GM21576 (cell line): Measurements from ENCODE around the gene PARD3.

Source experiments
- ATAC-seq: cut with Tn5 transposase; IDR thresholded peaks from one replicate; pipeline ENCODE4 v1.9.1; 2021; ENCODE audit warnings: mild to moderate bottlenecking, moderate library complexity; ENCODE audit not compliant: unreplicated experiment

PARD3 gene

GRCh38 chr10:34244756-34245484 lies 570.2 kb downstream of the PARD3 start:
- ATAC-seq: no peak

DNA sequence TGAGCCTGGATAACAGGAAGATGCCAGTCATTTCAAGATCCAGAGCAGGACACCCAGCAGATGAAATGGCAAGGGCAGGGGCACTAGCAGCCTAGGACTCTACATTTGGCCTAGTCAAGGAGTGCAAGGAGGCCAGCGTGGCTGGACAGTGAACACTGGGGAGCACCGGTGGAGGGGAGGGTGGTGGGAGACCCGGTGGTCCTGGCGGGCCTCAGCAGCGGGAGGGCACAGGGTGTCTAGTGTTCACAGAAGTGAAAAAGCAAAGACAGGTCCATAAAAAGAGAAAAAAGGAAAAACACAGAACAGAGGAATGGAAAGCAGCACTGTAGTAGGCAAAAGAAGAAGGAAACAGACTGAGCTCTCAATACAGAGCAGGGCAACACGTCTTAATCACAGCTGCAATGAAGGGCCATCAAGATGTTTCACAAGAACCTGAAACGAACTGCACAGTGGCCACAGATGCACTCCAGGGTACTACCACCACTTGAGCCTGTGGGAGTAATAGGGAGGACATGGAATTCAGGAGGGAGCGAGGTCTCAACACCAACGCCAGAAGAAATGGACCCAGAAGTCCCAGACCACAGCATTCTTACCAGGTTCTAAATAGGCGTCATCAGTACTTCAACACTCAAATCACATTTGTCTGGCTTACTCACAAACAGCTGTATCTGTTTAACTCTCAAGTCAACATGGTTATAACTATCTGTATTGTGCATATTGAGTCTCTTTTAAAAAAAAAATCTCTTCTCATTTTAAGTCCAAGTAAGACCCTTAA lies 573.7 kb downstream of the PARD3 start:
- ATAC-seq: no peak

DNA sequence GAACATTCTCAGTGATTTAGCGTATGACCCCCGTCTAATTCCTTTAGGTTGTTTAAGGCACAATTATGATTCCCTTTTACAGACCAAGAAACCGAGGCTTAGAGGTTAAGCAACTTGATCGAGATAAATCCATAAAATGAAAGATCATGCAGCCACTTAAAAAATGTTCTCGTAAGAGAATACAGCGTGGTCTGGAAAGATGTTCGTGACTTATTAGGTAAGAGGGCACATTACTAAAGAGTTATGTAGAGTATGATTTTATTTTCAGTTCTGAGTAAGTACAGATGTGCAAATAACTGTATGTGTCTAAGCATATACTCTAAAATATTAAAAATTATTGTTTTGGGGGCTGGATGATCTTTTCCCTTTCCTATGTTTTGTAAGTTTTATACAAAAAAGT lies 575.1 kb downstream of the PARD3 start:
- no peak for ATAC-seq

DNA sequence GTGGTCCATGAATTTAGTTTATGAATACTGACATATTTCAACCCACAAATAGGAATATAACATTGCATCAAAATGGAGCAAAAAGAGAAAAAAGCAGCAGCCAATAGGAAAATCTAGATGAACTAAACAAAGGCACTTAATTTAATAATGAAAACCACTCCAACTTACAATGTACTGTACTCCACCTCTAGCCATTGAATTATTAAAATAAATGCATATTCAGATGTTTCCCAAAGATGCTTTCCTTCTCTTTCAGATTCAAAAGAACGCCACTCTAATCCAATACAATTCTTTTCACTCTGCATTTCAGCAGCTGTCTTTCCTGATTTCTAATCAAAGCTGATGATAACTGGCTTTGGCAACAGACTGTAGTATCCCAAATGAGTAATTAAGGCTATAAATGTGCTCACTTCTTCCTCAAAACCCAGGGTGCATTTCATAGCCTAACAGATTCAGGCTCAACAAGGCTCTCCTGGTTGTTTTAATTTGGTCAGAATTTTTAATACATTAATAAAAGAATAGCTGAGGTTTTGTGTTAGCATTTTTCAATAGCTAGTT lies 577.1 kb downstream of the PARD3 start:
- no peak for ATAC-seq

DNA sequence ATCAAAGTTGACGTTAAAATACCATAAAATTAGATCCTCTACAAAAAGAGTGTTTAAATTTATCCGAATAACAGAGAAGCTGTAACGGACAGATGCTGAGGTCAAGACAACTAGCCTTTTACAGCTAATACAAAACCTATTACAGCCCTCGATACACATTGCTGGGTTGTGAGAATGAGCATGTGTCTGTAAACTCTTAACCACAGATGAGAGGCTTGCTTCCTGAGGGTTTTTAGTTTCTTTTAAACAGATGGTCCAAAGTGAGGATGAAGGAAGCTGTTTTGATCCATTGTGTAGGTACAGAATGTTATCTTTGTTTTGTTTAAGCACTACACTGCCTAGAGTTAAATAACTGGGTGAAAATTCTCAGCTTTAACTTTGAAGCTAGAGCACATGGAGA lies 578.2 kb downstream of the PARD3 start:
- ATAC-seq: no peak

DNA sequence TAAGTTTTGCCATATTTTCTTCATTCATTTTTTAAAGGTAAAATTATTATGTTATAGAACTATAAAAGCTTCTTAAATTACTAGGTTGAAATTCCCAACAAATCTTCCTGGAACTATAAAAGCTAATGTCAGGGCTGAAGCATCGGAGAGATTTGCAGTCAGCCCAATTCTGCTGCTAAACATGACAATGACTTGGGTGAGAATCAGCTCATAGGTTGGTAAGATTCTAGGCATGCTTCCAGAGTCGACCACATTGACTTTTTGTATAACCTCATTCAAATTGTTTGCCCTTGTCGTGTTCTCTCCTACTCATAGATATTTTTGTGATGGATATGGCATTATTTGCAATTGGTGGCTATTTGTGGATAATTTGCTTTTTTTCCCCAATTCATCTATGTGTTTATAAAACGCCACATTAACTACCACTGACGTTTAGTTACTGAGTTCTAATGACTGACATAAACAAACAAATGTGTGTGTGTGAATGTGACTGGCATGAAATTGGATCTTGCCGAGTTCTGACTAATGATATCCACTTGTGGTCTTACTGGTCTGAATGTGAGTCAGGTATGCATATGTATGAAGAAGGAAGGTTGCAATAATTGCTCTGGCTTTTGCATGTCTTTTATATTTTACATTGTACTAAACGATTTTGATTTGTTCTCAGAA lies 579.8 kb downstream of the PARD3 start:
- no peak for ATAC-seq

DNA sequence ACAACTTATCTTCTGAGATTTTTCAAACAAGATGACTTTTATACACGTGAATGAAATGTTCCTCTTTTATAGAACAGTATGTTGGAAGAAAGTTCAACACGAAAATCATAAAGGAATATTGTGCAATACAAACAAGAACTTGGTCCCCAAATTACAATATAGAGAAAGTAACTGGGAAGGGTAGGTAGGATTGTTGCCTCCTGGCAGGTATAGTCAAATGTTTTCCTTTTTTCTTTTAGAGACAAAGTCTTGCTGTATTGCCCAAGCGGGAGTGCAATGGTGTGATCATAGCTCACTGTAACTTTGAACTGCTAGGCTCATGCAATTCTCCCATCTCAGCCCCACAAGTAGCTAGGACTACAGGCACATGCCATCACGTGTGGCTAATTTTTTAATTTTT lies 582.6 kb downstream of the PARD3 start:
- no peak for ATAC-seq

- no peak for ATAC-seq
Measured at GRCh38 chr10:34231441-34232180, 583.5 kb downstream of the PARD3 start.

GRCh38 chr10:34229917-34230316 lies 585.2 kb downstream of the PARD3 start:
- no peak for ATAC-seq

DNA sequence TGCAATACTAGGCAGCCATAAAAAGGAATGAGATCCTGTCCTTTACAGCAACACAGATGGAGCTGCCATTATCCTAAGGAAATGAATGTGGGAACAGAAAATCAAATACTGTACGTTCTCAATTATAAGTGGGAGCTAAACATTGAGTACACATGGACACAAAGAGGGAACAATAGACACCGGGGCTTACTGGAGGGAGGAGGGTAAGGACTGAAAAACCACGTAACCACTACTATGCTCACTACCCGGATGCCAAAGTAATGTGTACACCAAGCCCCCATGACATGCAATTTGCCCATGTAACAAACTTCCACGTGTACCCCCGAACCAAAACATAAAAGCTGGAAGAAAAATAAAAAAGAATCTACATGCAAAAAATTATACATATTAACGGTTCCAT lies 587.0 kb downstream of the PARD3 start:
- ATAC-seq: no peak

DNA sequence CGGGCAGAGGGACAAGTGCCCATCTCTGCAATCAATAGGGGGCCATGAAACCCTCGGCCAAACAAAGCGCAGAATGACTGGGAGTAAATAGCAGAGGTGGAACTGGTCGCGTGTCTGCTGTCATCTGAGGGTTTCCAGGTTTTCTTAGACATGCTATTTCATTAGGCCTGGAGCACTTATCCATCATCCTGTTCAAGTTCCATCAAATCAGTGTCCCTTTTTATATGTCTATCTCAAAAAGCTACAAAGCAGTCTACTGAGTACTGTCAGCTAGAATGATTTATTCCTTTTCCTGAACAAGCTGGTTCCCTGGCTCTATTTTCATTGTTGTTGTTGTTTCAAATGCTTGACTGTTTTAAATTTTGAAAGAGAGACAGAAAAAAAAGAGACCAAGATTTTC lies 590.5 kb downstream of the PARD3 start:
- no peak for ATAC-seq

DNA sequence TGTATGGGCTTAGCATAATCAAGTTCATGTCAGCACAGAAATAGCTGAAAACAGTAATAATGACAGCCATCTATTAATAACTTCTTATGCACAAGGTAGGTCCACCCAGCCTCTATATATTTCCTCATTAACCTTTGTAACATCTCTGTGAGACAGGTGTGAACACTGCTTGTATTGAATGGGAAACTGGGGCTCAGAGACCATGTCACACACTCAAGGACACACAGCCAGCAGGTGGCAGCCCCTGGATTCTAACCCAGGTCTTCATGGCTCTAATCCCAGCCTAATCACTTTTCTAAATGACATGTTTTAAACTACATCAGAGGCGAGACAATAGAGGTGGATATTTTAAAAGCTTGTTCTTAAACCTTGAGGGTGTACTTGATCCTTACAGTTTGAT lies 591.4 kb downstream of the PARD3 start:
- ATAC-seq: no peak

DNA sequence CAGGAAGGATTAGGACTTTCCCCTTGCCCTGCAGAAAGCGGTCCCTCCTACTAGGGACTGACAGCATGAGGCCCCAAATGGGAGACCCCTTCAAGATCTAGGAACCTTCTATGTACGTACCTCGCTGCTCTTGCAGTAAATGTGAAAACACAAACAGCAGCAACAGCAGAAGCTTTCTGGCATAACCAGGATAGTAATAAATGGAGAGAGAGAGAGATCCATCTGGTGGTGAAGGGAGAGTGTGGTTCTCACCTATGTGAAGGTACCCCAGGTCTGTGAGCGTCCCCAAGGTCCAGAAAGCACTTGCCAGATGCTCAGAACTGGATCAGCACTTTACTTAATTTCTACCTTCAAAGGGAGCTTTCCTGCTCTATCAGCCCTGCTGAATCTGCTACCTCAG lies 592.7 kb downstream of the PARD3 start:
- ATAC-seq: no peak

- ATAC-seq: no peak
Measured at GRCh38 chr10:34219753-34220548, 595.1 kb downstream of the PARD3 start.

DNA sequence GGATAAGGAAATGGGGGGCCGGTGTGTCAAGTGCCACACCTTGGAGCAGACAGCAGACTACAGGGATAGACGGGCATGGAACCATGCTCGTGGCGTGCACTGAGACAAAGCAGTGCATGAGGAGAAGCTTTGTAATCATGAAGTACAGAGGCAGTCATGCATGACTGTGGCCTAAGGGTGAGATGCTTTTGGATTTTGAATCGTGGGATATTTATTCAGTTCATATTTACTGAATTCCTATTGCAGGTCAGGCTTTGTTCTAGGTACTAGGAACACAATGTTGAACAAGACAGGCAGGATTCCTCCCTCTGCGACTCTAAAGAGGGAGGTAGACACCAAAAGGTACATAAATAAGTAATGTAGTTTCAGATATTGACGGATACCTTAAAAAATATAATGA lies 597.6 kb downstream of the PARD3 start:
- ATAC-seq: no peak

- ATAC-seq: no peak
Measured at GRCh38 chr10:34216348-34216945, 598.6 kb downstream of the PARD3 start.

GRCh38 chr10:34213805-34214197 lies 601.3 kb downstream of the PARD3 start:
- no peak for ATAC-seq

DNA sequence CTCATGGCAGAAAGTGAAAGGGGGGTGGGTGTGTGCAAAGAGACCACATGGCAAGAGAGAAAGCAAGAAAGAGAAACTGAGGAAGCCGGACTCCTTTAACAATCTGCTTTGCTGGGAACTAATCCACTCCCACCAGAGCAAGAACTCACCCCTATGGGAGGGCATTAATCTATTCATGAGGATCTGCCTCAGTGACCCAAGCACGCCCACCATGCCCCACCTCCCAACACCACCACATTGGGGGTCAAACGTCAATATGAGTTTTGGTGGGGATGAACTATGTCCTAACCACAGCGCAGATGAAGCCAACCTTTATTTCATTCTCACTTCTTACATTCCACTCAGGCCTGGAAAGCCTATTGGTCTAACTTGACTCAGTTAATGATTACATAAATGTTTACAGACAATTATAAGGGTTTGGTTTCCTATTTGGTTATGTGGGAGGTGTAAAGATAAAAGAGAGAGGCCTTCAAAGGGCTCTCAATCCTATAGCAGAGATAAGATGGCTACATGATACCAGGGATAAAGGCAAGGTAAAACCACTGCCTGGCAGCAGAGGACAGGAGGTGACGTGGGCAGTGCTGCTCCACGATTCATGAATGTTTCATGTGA lies 601.8 kb downstream of the PARD3 start:
- no peak for ATAC-seq

DNA sequence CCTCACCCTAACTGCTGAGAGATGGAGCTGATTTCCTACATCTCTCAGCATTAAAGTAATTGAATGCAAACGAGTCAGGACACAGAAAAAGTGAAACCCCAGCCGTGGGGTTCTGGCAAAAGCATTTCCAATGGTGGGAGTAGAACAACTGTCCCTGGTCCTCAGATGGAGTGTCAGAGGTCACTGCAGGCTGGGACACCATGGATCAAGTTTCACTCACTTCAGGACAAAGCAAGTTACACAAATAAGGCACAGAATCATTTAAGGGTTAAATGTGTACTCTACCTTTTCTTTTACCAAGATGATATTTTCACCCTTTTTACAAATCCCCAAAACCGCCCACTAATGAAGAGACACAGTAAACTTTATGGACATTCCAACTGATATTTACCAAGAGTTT lies 607.8 kb downstream of the PARD3 start:
- no peak for ATAC-seq

- ATAC-seq: no peak
Measured at GRCh38 chr10:34206935-34207268, 608.2 kb downstream of the PARD3 start.
